GM13977 (cell line): Measurements from ENCODE around the gene IPO5.

Experiments
- DNase-seq: peaks from one replicate; pipeline ENCODE4 v3.0.0; 2012; ENCODE audit warnings: low spot score
- CTCF ChIP-seq: IDR thresholded peaks from 2 replicates; pipeline ENCODE4 v1.5.1; 2012; ENCODE audit warnings: mild to moderate bottlenecking, control low read depth; ENCODE audit not compliant: insufficient read depth; ENCODE audit errors: extremely low read depth, missing control alignments
- in situ Hi-C: fragments of 300-500 bp; cut with MboI; formaldehyde crosslinking; loops from one replicate; pipeline ENCODE4 v1.12.0; 2022; ENCODE audit warnings: low sequenced_read_pairs, low pct_unique_long_range_greater_than_20kb, mixed read lengths, inconsistent platforms; ENCODE audit not compliant: unreplicated experiment

IPO5 gene

GRCh38 chr13:97935071-97935470 lies 18.4 kb upstream of the IPO5 start:
- no peak for TF ChIP-seq CTCF
- no peak for DNase-seq
- in situ Hi-C loops, result no loop called here

- in situ Hi-C loops, result no loop called here
- DNase-seq, result no peak
Measured at GRCh38 chr13:97936036-97936435, 17.4 kb upstream of the IPO5 start.

GRCh38 chr13:97938706-97939475 lies 14.6 kb upstream of the IPO5 start:
- in situ Hi-C loops, result no loop called here
- no peak for DNase-seq
- TF ChIP-seq CTCF, result no peak

More at GRCh38 chr13:97936036-97936435, 17.4 kb upstream of the IPO5 start:
- no peak for TF ChIP-seq CTCF

GRCh38 chr13:97944396-97945029 lies 9.0 kb upstream of the IPO5 start:
- in situ Hi-C loops, result no loop called here
- DNase-seq, result no peak
- TF ChIP-seq CTCF, result no peak

GRCh38 chr13:97945342-97945741 lies 8.1 kb upstream of the IPO5 start:
- no peak for TF ChIP-seq CTCF
- in situ Hi-C loops, result no loop called here
- no peak for DNase-seq

GRCh38 chr13:97945792-97946419 lies 7.6 kb upstream of the IPO5 start:
- DNase-seq, result no peak
- in situ Hi-C loops, result no loop called here
- TF ChIP-seq CTCF, result no peak
